HG03108 (cell line): ENCODE measurements around the gene NRN1L.
"Not testable (repeated sequence)": the region's sequence is repeated elsewhere in the genome, so short reads cannot be mapped to it uniquely, and the experiment has no call there.

ENCODE experiments used
- ATAC-seq: cut with Tn5 transposase; IDR thresholded peaks from one replicate; pipeline ENCODE4 v1.9.1; 2021; ENCODE audit warnings: moderate library complexity; ENCODE audit not compliant: unreplicated experiment

The NRN1L gene

DNA sequence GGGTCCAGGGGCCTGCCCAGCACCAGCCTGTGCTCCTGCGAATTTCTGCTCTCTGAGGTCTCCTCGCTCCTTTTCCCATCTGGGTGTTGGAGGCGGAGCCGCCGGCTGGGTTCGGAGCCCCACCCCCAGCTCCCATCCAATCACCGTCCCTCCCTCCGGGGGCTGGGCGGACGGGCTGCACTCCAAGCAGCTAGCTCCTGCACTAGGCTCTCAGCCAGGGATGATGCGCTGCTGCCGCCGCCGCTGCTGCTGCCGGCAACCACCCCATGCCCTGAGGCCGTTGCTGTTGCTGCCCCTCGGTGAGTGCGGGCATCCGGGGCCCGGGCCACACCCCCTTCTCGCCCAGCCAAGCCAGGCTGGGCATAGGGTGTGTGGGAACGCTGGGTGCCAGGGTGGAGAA, at the start of gene NRN1L:
TSS of gene NRN1L (plus strand) at position 202 of the 400 bp plus-strand sequence. CDS start at position 221, 19 bp downstream.
- ATAC-seq: no peak

GRCh38 chr16:67837190-67837589, 47.5 kb upstream of the NRN1L start:
- ATAC-seq: not testable (repeated sequence)

GRCh38 chr16:67837811-67838210, 46.9 kb upstream of the NRN1L start:
- ATAC-seq: no peak

- no peak for ATAC-seq
These were observed 43.4 kb upstream of the NRN1L start for GRCh38 chr16:67841198-67841815.

- ATAC-seq: peak; percentile 35
These were observed 42.7 kb upstream of the NRN1L start, which contains the start of gene THAP11 for GRCh38 chr16:67841816-67842508. TSS of gene THAP11 (plus strand) at chr16:67842320. CDS start at chr16:67842555, 235 bp downstream.

DNA sequence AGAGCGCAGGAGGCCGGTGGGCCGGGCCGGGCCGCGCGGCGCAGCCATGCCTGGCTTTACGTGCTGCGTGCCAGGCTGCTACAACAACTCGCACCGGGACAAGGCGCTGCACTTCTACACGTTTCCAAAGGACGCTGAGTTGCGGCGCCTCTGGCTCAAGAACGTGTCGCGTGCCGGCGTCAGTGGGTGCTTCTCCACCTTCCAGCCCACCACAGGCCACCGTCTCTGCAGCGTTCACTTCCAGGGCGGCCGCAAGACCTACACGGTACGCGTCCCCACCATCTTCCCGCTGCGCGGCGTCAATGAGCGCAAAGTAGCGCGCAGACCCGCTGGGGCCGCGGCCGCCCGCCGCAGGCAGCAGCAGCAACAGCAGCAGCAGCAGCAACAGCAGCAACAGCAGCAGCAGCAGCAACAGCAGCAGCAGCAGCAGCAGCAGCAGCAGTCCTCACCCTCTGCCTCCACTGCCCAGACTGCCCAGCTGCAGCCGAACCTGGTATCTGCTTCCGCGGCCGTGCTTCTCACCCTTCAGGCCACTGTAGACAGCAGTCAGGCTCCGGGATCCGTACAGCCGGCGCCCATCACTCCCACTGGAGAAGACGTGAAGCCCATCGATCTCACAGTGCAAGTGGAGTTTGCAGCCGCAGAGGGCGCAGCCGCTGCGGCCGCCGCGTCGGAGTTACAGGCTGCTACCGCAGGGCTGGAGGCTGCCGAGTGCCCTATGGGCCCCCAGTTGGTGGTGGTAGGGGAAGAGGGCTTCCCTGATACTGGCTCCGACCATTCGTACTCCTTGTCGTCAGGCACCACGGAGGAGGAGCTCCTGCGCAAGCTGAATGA, 42.0 kb upstream of the NRN1L start:
- ATAC-seq: peak; percentile 5

DNA sequence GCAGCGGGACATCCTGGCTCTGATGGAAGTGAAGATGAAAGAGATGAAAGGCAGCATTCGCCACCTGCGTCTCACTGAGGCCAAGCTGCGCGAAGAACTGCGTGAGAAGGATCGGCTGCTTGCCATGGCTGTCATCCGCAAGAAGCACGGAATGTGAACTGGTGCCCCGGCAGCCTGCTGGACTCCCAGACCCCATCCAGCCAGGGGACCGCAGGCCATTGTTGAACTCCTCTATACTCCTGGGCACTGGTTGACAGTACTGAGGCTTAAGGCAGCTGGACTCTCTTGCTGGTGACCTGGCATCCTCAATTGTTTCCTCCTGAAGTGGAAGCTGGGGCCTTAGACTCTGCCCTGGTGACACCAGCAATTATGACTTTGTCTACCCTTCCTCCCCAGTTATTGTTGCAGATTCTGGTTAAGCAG, 41.3 kb upstream of the NRN1L start:
- ATAC-seq: no peak

- ATAC-seq: no peak
These were observed 40.2 kb upstream of the NRN1L start for GRCh38 chr16:67844497-67844896.

DNA sequence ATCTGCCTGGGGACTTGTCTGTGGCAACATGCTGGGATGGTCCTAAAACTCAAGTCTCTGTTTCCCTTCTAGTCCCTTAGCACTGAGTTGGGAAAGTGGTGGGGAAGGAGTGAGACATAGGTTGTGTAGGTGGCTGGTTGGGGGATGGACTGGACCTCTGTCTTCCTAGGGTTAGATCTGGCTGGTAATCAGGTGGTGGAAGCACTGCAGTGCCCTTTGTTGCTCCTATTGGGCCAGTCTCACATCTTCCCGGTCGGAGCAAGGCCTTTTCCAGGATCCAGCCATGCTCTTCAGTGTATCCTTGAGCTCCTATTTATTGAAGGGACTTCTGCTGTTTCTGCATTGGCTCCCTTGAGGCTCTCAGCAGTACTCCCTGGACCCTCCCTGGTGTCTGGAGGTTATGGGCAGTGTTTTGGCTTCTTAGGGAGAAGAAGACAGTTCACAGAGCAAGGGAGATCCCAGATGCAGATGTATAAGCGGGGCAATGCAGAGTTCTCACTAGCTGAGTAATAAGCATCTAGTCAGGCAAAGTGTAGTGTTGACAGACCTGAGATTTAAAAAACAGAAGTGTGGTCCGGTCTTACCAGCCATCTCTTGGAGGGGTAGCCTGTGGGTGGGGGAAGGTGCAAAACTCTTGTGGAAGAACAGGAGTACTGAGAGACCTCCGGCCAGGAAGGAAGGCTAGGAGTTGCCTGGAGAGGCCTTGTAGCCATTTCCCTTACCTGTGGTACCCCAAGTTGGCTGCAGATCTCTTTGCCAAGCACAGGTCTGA, 39.2 kb upstream of the NRN1L start:
- ATAC-seq: no peak

GRCh38 chr16:67846063-67846319, 38.7 kb upstream of the NRN1L start:
- no peak for ATAC-seq

GRCh38 chr16:67846320-67847063, 38.2 kb upstream of the NRN1L start, which contains the start of gene NUTF2:
TSS of gene NUTF2 (plus strand) at chr16:67846933. CDS start at chr16:67865131, 18,198 bp downstream.
- ATAC-seq: peak; percentile 53

- ATAC-seq: peak; percentile 26
These were observed 37.4 kb upstream of the NRN1L start, which contains the start of gene CENPT for GRCh38 chr16:67847064-67847861. TSS of gene CENPT (minus strand) at chr16:67847693. CDS start at chr16:67833859, 13,834 bp downstream.

GRCh38 chr16:67848118-67848517, 36.6 kb upstream of the NRN1L start:
- ATAC-seq: no peak

DNA sequence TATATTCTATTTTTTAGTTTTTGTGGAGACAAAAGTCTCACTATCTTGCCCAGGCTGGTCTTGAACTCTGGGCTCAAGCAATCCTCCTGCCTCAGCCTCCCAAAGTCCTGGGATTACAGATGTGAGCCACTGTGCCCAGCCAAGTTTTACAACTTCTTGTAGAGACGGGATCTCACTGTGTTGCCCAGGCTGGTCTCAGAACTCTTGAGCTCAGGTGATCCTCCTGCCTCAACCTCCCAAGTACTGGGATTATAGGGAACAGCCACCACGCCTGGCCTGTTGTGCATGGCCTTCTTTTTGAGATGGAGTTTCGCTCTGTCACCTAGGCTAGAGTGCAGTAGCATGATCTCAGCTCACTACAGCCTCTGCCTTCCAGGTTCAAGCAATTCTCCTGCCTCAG, 31.0 kb upstream of the NRN1L start:
- no peak for ATAC-seq

DNA sequence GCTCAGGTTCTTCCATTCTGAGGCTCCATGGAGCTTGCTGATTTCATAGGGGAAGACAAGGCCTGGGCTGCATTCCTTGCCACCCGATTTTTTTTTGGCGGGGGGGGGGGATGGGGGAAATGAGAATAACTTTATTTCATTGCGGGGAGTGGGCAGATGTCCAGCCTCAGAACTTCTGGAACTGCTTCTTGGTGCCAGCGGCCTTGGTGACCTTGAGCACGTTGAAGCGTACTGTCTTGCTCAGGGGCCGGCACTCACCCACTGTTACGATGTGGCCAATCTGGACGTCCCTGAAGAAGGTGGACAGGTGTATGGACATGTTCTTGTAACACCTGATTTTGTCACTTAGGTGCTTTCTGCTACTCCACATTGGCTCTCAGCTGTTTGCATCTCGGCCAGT, 28.9 kb upstream of the NRN1L start:
- ATAC-seq: no peak

- no peak for ATAC-seq
These were observed 27.6 kb upstream of the NRN1L start for GRCh38 chr16:67856927-67857546.

DNA sequence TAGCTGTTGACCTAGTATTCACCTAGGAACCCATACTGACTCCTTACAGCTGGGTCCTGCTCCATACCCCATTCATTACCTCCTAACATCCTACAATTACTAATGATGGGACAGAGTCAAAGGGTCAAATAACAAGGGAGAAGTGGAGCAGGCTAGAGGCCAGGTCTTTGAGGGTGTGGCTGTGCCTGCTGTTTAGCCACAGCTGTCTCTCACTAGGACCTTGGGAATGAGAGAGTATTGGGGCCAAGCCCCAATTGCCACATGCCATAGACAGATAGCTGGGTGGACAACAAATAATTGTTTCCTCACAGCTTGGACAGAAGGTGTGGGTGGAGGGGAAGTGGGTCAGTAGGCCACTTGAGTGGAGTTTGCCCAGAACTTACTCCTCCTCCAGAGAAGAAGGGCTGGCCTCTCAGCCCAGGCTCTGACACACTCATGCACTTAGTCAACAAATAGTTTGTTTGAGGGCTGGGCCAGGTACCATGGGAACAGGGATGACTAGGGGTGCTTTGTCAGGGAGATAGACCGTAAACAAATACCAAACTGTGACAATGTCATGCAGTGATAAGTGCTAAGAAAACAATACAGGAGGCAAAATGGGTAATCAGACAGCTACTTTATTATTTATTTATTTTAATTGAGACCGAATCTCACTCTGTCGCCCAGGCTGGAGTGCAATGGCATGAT, 27.0 kb upstream of the NRN1L start:
- no peak for ATAC-seq

DNA sequence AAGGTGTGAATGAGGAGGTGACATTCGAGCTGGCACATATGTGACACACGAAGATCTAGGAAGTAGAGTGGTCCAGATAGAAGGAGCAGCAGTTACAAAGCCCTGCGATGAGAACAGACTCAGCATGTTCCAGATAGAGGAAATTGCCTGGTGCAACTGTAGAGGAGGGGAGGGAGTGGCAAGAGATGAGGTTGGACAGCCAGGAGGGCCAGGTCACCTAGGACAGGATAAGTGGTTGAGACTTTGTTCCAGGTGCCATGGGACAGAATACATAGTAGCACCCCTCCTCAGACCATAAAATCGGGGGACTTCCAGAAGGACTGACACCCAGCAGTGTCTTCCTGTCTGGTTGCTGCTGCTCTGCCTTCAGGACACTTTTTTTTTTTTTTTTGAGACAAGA, 26.2 kb upstream of the NRN1L start:
- ATAC-seq: no peak
